ENCODE data around the gene SH3PXD2A. TPM values are rescaled to one million over a fixed set of nuclear protein-coding genes. Genes with fewer than 3 reads are reported as not detected.

Gene SH3PXD2A
- total RNA-seq, 1 donor = 3.1 TPM

GRCh38 chr10:103687718-103688117 is 167.7 kb downstream of the SH3PXD2A start:
- Histone ChIP-seq H3K9me3 (ENCODE audit: low read depth, low read length) (no peaks in the 10 kb centered on the region), H3K4me1 (ENCODE audit: insufficient read depth, low read length) (peaks cover 4% of the 10 kb centered on the region), H3K27me3 (ENCODE audit: insufficient read depth, low read length) (peaks cover 4% of the 10 kb centered on the region), H3K4me3 (ENCODE audit: low read length) (no peak overlapping the region)

- Histone ChIP-seq H3K9me3 (ENCODE audit: low read depth, low read length) (no peaks in the 10 kb centered on the region), H3K4me3 (ENCODE audit: low read length) (no peak overlapping the region), H3K27me3 (ENCODE audit: insufficient read depth, low read length) (no peaks in the 10 kb centered on the region), H3K4me1 (ENCODE audit: insufficient read depth, low read length) (no peaks in the 10 kb centered on the region)
Measured at GRCh38 chr10:103687172-103687571, 168.2 kb downstream of the SH3PXD2A start.

- Histone ChIP-seq H3K27me3 (ENCODE audit: insufficient read depth, low read length) (no peaks in the 10 kb centered on the region), H3K4me3 (ENCODE audit: low read length) (no peak overlapping the region), H3K4me1 (ENCODE audit: insufficient read depth, low read length) (no peaks in the 10 kb centered on the region), H3K9me3 (ENCODE audit: low read depth, low read length) (no peaks in the 10 kb centered on the region)
Measured at GRCh38 chr10:103685880-103686669, 169.3 kb downstream of the SH3PXD2A start.

GRCh38 chr10:103683851-103684250 is 171.5 kb downstream of the SH3PXD2A start:
- H3K4me1 ChIP-seq (ENCODE audit: insufficient read depth, low read length) = peaks cover 7% of the 10 kb centered on the region
- no peaks in the 10 kb centered on the region for H3K27me3 ChIP-seq (ENCODE audit: insufficient read depth, low read length)
- H3K9me3 ChIP-seq (ENCODE audit: low read depth, low read length) = no peaks in the 10 kb centered on the region
- H3K4me3 ChIP-seq (ENCODE audit: low read length) = no peak overlapping the region

- no peak overlapping the region for H3K4me3 ChIP-seq (ENCODE audit: low read length)
- H3K27me3 ChIP-seq (ENCODE audit: insufficient read depth, low read length) = no peaks in the 10 kb centered on the region
- H3K4me1 ChIP-seq (ENCODE audit: insufficient read depth, low read length) = peaks cover 20% of the 10 kb centered on the region
- no peaks in the 10 kb centered on the region for H3K9me3 ChIP-seq (ENCODE audit: low read depth, low read length)
Measured at GRCh38 chr10:103682631-103683030, 172.7 kb downstream of the SH3PXD2A start.

GRCh38 chr10:103681617-103682399 is 173.6 kb downstream of the SH3PXD2A start:
- Histone ChIP-seq H3K4me3 (ENCODE audit: low read length) (no peak overlapping the region), H3K9me3 (ENCODE audit: low read depth, low read length) (no peaks in the 10 kb centered on the region), H3K4me1 (ENCODE audit: insufficient read depth, low read length) (peaks cover 20% of the 10 kb centered on the region), H3K27me3 (ENCODE audit: insufficient read depth, low read length) (no peaks in the 10 kb centered on the region)

GRCh38 chr10:103680869-103681236 is 174.5 kb downstream of the SH3PXD2A start:
- Histone ChIP-seq H3K27me3 (ENCODE audit: insufficient read depth, low read length) (no peaks in the 10 kb centered on the region), H3K4me1 (ENCODE audit: insufficient read depth, low read length) (peaks cover 20% of the 10 kb centered on the region), H3K4me3 (ENCODE audit: low read length) (no peak overlapping the region), H3K9me3 (ENCODE audit: low read depth, low read length) (no peaks in the 10 kb centered on the region)

GRCh38 chr10:103679096-103679790 is 176.1 kb downstream of the SH3PXD2A start:
- no peaks in the 10 kb centered on the region for H3K9me3 ChIP-seq (ENCODE audit: low read depth, low read length)
- peaks cover 20% of the 10 kb centered on the region for H3K4me1 ChIP-seq (ENCODE audit: insufficient read depth, low read length)
- H3K27me3 ChIP-seq (ENCODE audit: insufficient read depth, low read length) = no peaks in the 10 kb centered on the region
- no peak overlapping the region for H3K4me3 ChIP-seq (ENCODE audit: low read length)

GRCh38 chr10:103678178-103678526 is 177.2 kb downstream of the SH3PXD2A start:
- H3K4me3 ChIP-seq (ENCODE audit: low read length) = peak overlapping the region; percentile 16
- no peaks in the 10 kb centered on the region for H3K9me3 ChIP-seq (ENCODE audit: low read depth, low read length)
- peaks cover 20% of the 10 kb centered on the region for H3K4me1 ChIP-seq (ENCODE audit: insufficient read depth, low read length)
- no peaks in the 10 kb centered on the region for H3K27me3 ChIP-seq (ENCODE audit: insufficient read depth, low read length)

GRCh38 chr10:103677486-103678177 is 177.7 kb downstream of the SH3PXD2A start:
- peak overlapping the region; percentile 16 for H3K4me3 ChIP-seq (ENCODE audit: low read length)
- no peaks in the 10 kb centered on the region for H3K9me3 ChIP-seq (ENCODE audit: low read depth, low read length)
- no peaks in the 10 kb centered on the region for H3K27me3 ChIP-seq (ENCODE audit: insufficient read depth, low read length)

GRCh38 chr10:103676851-103677417 is 178.4 kb downstream of the SH3PXD2A start:
- Histone ChIP-seq H3K27me3 (ENCODE audit: insufficient read depth, low read length) (no peaks in the 10 kb centered on the region), H3K4me3 (ENCODE audit: low read length) (no peak overlapping the region), H3K9me3 (ENCODE audit: low read depth, low read length) (no peaks in the 10 kb centered on the region), H3K4me1 (ENCODE audit: insufficient read depth, low read length) (peaks cover 20% of the 10 kb centered on the region)

More at GRCh38 chr10:103677486-103678177, 177.7 kb downstream of the SH3PXD2A start:
- H3K4me1 ChIP-seq (ENCODE audit: insufficient read depth, low read length) = peaks cover 20% of the 10 kb centered on the region

- no peak overlapping the region for H3K4me3 ChIP-seq (ENCODE audit: low read length)
- H3K9me3 ChIP-seq (ENCODE audit: low read depth, low read length) = no peaks in the 10 kb centered on the region
- peaks cover 20% of the 10 kb centered on the region for H3K4me1 ChIP-seq (ENCODE audit: insufficient read depth, low read length)
- H3K27me3 ChIP-seq (ENCODE audit: insufficient read depth, low read length) = no peaks in the 10 kb centered on the region
Measured at GRCh38 chr10:103676058-103676785, 179.2 kb downstream of the SH3PXD2A start.

- Histone ChIP-seq H3K4me3 (ENCODE audit: low read length) (no peak overlapping the region), H3K9me3 (ENCODE audit: low read depth, low read length) (no peaks in the 10 kb centered on the region), H3K4me1 (ENCODE audit: insufficient read depth, low read length) (peaks cover 16% of the 10 kb centered on the region), H3K27me3 (ENCODE audit: insufficient read depth, low read length) (no peaks in the 10 kb centered on the region)
Measured at GRCh38 chr10:103673606-103674005, 181.8 kb downstream of the SH3PXD2A start.

- H3K9me3 ChIP-seq (ENCODE audit: low read depth, low read length) = no peaks in the 10 kb centered on the region
- no peak overlapping the region for H3K4me3 ChIP-seq (ENCODE audit: low read length)
- H3K27me3 ChIP-seq (ENCODE audit: insufficient read depth, low read length) = no peaks in the 10 kb centered on the region
- H3K4me1 ChIP-seq (ENCODE audit: insufficient read depth, low read length) = peaks cover 11% of the 10 kb centered on the region
Measured at GRCh38 chr10:103672345-103672744, 183.0 kb downstream of the SH3PXD2A start.

All from mononuclear cell (primary cell).